K562 (cell line): ENCODE measurements around the gene NFIB. TPM values are rescaled to one million over a fixed set of nuclear protein-coding genes. Genes with fewer than 3 reads are reported as not detected.

Experiments
- BRF1 ChIP-seq: IDR thresholded peaks from 3 replicates; pipeline ENCODE4 v1.6.1; 2011; ENCODE audit warnings: borderline replicate concordance, mild to moderate bottlenecking; ENCODE audit not compliant: insufficient read length; ENCODE audit errors: extremely low read depth
- CBFB ChIP-seq: sonication (generic); formaldehyde crosslinking; IDR thresholded peaks from 2 replicates; pipeline ENCODE4 v1.4.0; 2020; ENCODE audit warnings: mild to moderate bottlenecking, missing genetic modification reagents
- CBX8 ChIP-seq: fragments of 200-600 bp; sonication (generic); IDR thresholded peaks from 2 replicates; pipeline ENCODE4 v1.6.1; 2012; ENCODE audit warnings: borderline replicate concordance, mixed run types, low read depth, mild to moderate bottlenecking, moderate library complexity, mixed read lengths, low read length, control low read depth, inconsistent platforms; ENCODE audit not compliant: poor library complexity, severe bottlenecking; ENCODE audit errors: extremely low read depth
- CREB3L1 ChIP-seq: fragments of 450-650 bp; IDR thresholded peaks from 2 replicates; pipeline ENCODE4 v1.6.1; 2014; ENCODE audit warnings: low read depth, mild to moderate bottlenecking, moderate library complexity, borderline replicate concordance
- DACH1 ChIP-seq: fragments of 450-650 bp; IDR thresholded peaks from 2 replicates; pipeline ENCODE4 v1.6.1; 2018; ENCODE audit not compliant: partially characterized antibody
- IRF1 ChIP-seq: sonication (generic); formaldehyde crosslinking; IDR thresholded peaks from 2 replicates; pipeline ENCODE4 v1.8.0; 2022; ENCODE audit warnings: missing genetic modification reagents, mild to moderate bottlenecking, borderline replicate concordance
- MEF2A ChIP-seq: IDR thresholded peaks from 2 replicates; pipeline ENCODE4 v1.6.1; 2011; ENCODE audit warnings: low read depth, mild to moderate bottlenecking, low read length, moderate library complexity; ENCODE audit not compliant: control insufficient read depth
- OTX1 ChIP-seq: fragments of 450-650 bp; formaldehyde crosslinking; IDR thresholded peaks from 2 replicates; pipeline ENCODE4 v1.4.0; 2022; ENCODE audit warnings: mild to moderate bottlenecking
- PCBP1 ChIP-seq: fragments of 200-400 bp; formaldehyde crosslinking; IDR thresholded peaks from 2 replicates; pipeline ENCODE4 v1.6.1; 2018; ENCODE audit warnings: mild to moderate bottlenecking, low read depth, low read length; ENCODE audit not compliant: poor library complexity, severe bottlenecking
- PTBP1 ChIP-seq: fragments of 200-400 bp; formaldehyde crosslinking; IDR thresholded peaks from 2 replicates; pipeline ENCODE4 v1.6.1; 2017; ENCODE audit warnings: low read depth, low read length
- SIN3B ChIP-seq: fragments of 450-650 bp; IDR thresholded peaks from 2 replicates; pipeline ENCODE4 v1.6.1; 2017; ENCODE audit warnings: low read depth, mild to moderate bottlenecking, moderate library complexity
- TCF3 ChIP-seq: sonication (generic); formaldehyde crosslinking; IDR thresholded peaks from 2 replicates; pipeline ENCODE4 v1.4.0; 2020; ENCODE audit warnings: mild to moderate bottlenecking, missing genetic modification reagents
- ZFX ChIP-seq: sonication (generic); formaldehyde crosslinking; IDR thresholded peaks from 2 replicates; pipeline ENCODE4 v1.8.0; 2022; ENCODE audit warnings: mild to moderate bottlenecking, missing genetic modification reagents, moderate library complexity
- ZNF282 ChIP-seq: sonication (generic); formaldehyde crosslinking; IDR thresholded peaks from 2 replicates; pipeline ENCODE4 v1.8.1; 2023; ENCODE audit warnings: missing genetic modification reagents
- ZNF41 ChIP-seq: fragments of 250-450 bp; sonication (Bioruptor Pico); conservative IDR thresholded peaks from 2 replicates; pipeline ENCODE4 v1.4.0; 2020; ENCODE audit warnings: mild to moderate bottlenecking
- ZNF696 ChIP-seq: fragments of 250-450 bp; sonication (Bioruptor Pico); conservative IDR thresholded peaks from 2 replicates; pipeline ENCODE4 v1.4.0; 2020; ENCODE audit warnings: mild to moderate bottlenecking, moderate library complexity
- ZNF778 ChIP-seq: fragments of 450-650 bp; formaldehyde crosslinking; IDR thresholded peaks from 2 replicates; pipeline ENCODE4 v1.4.0; 2020; ENCODE audit warnings: mild to moderate bottlenecking, moderate library complexity
- polyA plus RNA-seq, 8 experiments: library from polyadenylated mRNA; depleted of rRNA in 4 of 8; stranded (reverse) in 5 of 8; unstranded in 3 of 8; fragments of >200 nt; fragmentation: Nextera tagmentation in 2 of 8; fragmentation: Illumina TruSeq in 1 of 8; extraction: Ambion mirVana in 2 of 8; extraction: Trizol in 1 of 8; gene quantifications; 2 replicates each; pipeline versions ENCODE4 v1.2.1 to v1.2.3, GENCODE V29; 2011 to 2014; ENCODE audit warnings: inconsistent platforms in 1 of 8, missing spikeins in 1 of 8
- total RNA-seq, 7 experiments: library from RNA; depleted of rRNA in 6 of 7; stranded (reverse); fragments of >200 nt in 6 of 7; fragmentation: Illumina TruSeq in 2 of 7; extraction: Trizol in 2 of 7; gene quantifications; 2 replicates each; pipeline versions ENCODE4 v1.2.1 to v1.2.3, GENCODE V29; 2011 to 2021; ENCODE audit warnings: low replicate concordance in 1 of 7
- TF ChIP-seq, protein P1 (sequence below): fragments of 450-650 bp; formaldehyde crosslinking; IDR thresholded peaks from 2 replicates; pipeline ENCODE4 v1.4.0; 2022; ENCODE audit warnings: missing genetic modification characterization
- TF ChIP-seq, protein P2 (sequence below), 2 experiments: IDR thresholded peaks in 1 of 2; conservative IDR thresholded peaks in 1 of 2; 2 replicates each; pipeline ENCODE4 v1.6.1; 2016; ENCODE audit warnings: low read depth in 2 of 2, mild to moderate bottlenecking in 1 of 2, missing compliant biosample characterization in 1 of 2, missing genetic modification characterization in 1 of 2, moderate library complexity in 1 of 2

The NFIB gene
- total and polyA plus RNA-seq, 9 of the 15 experiments (the other 6 are each of a cell fraction or from before 2014, with no cell fraction given), result 1.2 to 3.3 (median 1.9) TPM

DNA sequence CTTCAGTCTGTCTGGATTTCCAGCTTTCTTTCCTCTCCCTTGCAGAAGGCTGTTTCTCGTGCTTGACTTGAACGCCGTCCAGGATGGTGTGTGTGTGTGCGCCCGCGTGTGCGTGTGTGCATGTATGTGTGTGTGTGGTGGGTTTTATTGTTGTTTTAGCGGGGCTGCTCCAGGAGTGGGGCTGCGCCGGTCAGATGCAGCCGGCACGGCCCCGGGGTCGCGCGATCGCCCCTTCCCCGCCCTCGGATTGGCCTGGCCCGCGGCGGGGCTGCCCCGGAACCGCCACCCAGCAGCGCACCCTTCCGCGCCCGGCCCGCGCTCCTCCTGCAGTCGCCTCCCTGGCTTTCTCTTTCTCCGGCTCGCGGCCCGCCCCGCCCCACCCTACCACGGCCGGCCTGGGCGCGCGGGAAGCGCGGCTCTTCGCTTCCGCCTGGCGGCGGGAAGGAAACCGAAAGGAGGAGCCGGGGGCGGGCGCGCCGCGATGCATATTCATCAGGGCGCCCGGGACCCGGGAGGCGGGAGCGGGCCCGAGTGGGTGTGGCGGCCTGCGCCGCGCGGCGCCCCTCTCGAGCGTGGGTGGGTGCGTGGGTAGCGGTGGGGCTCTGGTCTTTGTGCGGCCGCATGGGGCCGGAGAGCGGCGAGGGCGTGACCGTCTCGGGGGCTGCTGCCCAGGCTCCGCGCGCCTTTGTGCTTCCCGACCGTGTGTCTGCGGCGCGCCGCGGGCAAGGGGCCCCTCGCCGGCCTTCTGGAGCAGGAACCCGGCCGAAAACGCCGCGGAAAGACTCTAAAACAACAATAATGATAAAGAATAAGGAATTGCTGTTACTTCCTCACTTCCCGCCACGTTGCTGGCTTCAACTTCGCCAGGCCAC is 8.5 kb upstream of the NFIB start (continued):
- TF ChIP-seq, protein P1, sequence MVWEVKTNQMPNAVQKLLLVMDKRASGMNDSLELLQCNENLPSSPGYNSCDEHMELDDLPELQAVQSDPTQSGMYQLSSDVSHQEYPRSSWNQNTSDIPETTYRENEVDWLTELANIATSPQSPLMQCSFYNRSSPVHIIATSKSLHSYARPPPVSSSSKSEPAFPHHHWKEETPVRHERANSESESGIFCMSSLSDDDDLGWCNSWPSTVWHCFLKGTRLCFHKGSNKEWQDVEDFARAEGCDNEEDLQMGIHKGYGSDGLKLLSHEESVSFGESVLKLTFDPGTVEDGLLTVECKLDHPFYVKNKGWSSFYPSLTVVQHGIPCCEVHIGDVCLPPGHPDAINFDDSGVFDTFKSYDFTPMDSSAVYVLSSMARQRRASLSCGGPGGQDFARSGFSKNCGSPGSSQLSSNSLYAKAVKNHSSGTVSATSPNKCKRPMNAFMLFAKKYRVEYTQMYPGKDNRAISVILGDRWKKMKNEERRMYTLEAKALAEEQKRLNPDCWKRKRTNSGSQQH (CRISPR knock-in tag), result no peak
- TF ChIP-seq CREB3L1, result peak; percentile 71
- TF ChIP-seq, protein P2, sequence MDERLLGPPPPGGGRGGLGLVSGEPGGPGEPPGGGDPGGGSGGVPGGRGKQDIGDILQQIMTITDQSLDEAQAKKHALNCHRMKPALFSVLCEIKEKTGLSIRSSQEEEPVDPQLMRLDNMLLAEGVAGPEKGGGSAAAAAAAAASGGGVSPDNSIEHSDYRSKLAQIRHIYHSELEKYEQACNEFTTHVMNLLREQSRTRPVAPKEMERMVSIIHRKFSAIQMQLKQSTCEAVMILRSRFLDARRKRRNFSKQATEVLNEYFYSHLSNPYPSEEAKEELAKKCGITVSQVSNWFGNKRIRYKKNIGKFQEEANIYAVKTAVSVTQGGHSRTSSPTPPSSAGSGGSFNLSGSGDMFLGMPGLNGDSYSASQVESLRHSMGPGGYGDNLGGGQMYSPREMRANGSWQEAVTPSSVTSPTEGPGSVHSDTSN (CRISPR knock-in tag; IDR thresholded peaks at IDR 0.05; ENCODE audit: low read depth), result no peak
- TF ChIP-seq, protein P2 (tag; conservative IDR thresholded peaks at IDR 0.05; ENCODE audit: low read depth), result no peak
- no peak for TF ChIP-seq SIN3B
- no peak for TF ChIP-seq ZNF778 (CRISPR knock-in tag)
- no peak for TF ChIP-seq CBFB (CRISPR knock-in tag)
- TF ChIP-seq PTBP1, result no peak
- no peak for TF ChIP-seq PCBP1
- TF ChIP-seq IRF1 (CRISPR knock-in tag), result no peak
- TF ChIP-seq ZNF696 (CRISPR knock-in tag), result no peak
- peak; percentile 83 for TF ChIP-seq ZFX (CRISPR knock-in tag)
- TF ChIP-seq TCF3, result no peak
- TF ChIP-seq ZNF282 (CRISPR knock-in tag), result no peak
- no peak for TF ChIP-seq DACH1
- no peak for TF ChIP-seq ZNF41
- no peak for TF ChIP-seq BRF1
- no peak for TF ChIP-seq CBX8
- TF ChIP-seq OTX1, result no peak
- no peak for TF ChIP-seq MEF2A
